Measurements from ENCODE around the gene TANGO6.
"Not testable (repeated sequence)": the region's sequence is repeated elsewhere in the genome, so short reads cannot be mapped to it uniquely, and the experiment has no call there.

Gene TANGO6

GRCh38 chr16:68835970-68836369, 7.4 kb upstream of the TANGO6 start:
- Histone ChIP-seq H3K4me1 (ENCODE audit: control insufficient read depth, insufficient read depth, low read length) (no peaks in the 10 kb centered on the region), H3K9me3 (ENCODE audit: control insufficient read depth, insufficient read depth, low read length) (no peaks in the 10 kb centered on the region), H3K27me3 (ENCODE audit: control insufficient read depth, insufficient read depth, low read length) (no peaks in the 10 kb centered on the region), H3K36me3 (ENCODE audit: control insufficient read depth, insufficient read depth, low read length) (peaks cover 27% of the 10 kb centered on the region), H3K4me3 (ENCODE audit: low read depth, low read length) (no peak overlapping the region), H3K9ac (ENCODE audit: low read depth, low read length) (no peak overlapping the region)

GRCh38 chr16:68839831-68840230, 3.5 kb upstream of the TANGO6 start:
- no peaks in the 10 kb centered on the region for H3K4me1 ChIP-seq (ENCODE audit: control insufficient read depth, insufficient read depth, low read length)
- H3K36me3 ChIP-seq (ENCODE audit: control insufficient read depth, insufficient read depth, low read length): peaks cover 7% of the 10 kb centered on the region
- H3K9ac ChIP-seq (ENCODE audit: low read depth, low read length): no peak overlapping the region
- H3K27me3 ChIP-seq (ENCODE audit: control insufficient read depth, insufficient read depth, low read length): no peaks in the 10 kb centered on the region
- H3K9me3 ChIP-seq (ENCODE audit: control insufficient read depth, insufficient read depth, low read length): no peaks in the 10 kb centered on the region
- no peak overlapping the region for H3K4me3 ChIP-seq (ENCODE audit: low read depth, low read length)

GRCh38 chr16:68842964-68843481, 308 bp upstream of the TANGO6 start:
- not testable (repeated sequence) for H3K36me3 ChIP-seq (ENCODE audit: control insufficient read depth, insufficient read depth, low read length); H3K4me1 ChIP-seq (ENCODE audit: control insufficient read depth, insufficient read depth, low read length); H3K9ac ChIP-seq (ENCODE audit: low read depth, low read length); H3K27me3 ChIP-seq (ENCODE audit: control insufficient read depth, insufficient read depth, low read length); H3K9me3 ChIP-seq (ENCODE audit: control insufficient read depth, insufficient read depth, low read length)
- H3K4me3 ChIP-seq (ENCODE audit: low read depth, low read length): peak overlapping the region; percentile 87

- peak overlapping the region; percentile 87 for H3K4me3 ChIP-seq (ENCODE audit: low read depth, low read length)
- H3K36me3 ChIP-seq (ENCODE audit: control insufficient read depth, insufficient read depth, low read length): no peaks in the 10 kb centered on the region
- peak overlapping the region; percentile 83 for H3K9ac ChIP-seq (ENCODE audit: low read depth, low read length)
- H3K27me3 ChIP-seq (ENCODE audit: control insufficient read depth, insufficient read depth, low read length): no peaks in the 10 kb centered on the region
- H3K4me1 ChIP-seq (ENCODE audit: control insufficient read depth, insufficient read depth, low read length): no peaks in the 10 kb centered on the region
- H3K9me3 ChIP-seq (ENCODE audit: control insufficient read depth, insufficient read depth, low read length): no peaks in the 10 kb centered on the region
Measured at GRCh38 chr16:68844211-68844564, 857 bp downstream of the TANGO6 start.

GRCh38 chr16:68848786-68849185, 5.5 kb downstream of the TANGO6 start:
- Histone ChIP-seq H3K4me3 (ENCODE audit: low read depth, low read length) (no peak overlapping the region), H3K36me3 (ENCODE audit: control insufficient read depth, insufficient read depth, low read length) (no peaks in the 10 kb centered on the region), H3K27me3 (ENCODE audit: control insufficient read depth, insufficient read depth, low read length) (no peaks in the 10 kb centered on the region), H3K9me3 (ENCODE audit: control insufficient read depth, insufficient read depth, low read length) (no peaks in the 10 kb centered on the region), H3K4me1 (ENCODE audit: control insufficient read depth, insufficient read depth, low read length) (no peaks in the 10 kb centered on the region), H3K9ac (ENCODE audit: low read depth, low read length) (no peak overlapping the region)

GRCh38 chr16:68850481-68850880, 7.2 kb downstream of the TANGO6 start:
- Histone ChIP-seq H3K9ac (ENCODE audit: low read depth, low read length) (no peak overlapping the region), H3K4me3 (ENCODE audit: low read depth, low read length) (no peak overlapping the region), H3K36me3 (ENCODE audit: control insufficient read depth, insufficient read depth, low read length) (no peaks in the 10 kb centered on the region), H3K4me1 (ENCODE audit: control insufficient read depth, insufficient read depth, low read length) (no peaks in the 10 kb centered on the region), H3K9me3 (ENCODE audit: control insufficient read depth, insufficient read depth, low read length) (no peaks in the 10 kb centered on the region), H3K27me3 (ENCODE audit: control insufficient read depth, insufficient read depth, low read length) (no peaks in the 10 kb centered on the region)

GRCh38 chr16:68851601-68852000, 8.3 kb downstream of the TANGO6 start:
- Histone ChIP-seq H3K4me3 (ENCODE audit: low read depth, low read length) (no peak overlapping the region), H3K36me3 (ENCODE audit: control insufficient read depth, insufficient read depth, low read length) (no peaks in the 10 kb centered on the region), H3K27me3 (ENCODE audit: control insufficient read depth, insufficient read depth, low read length) (no peaks in the 10 kb centered on the region), H3K4me1 (ENCODE audit: control insufficient read depth, insufficient read depth, low read length) (no peaks in the 10 kb centered on the region), H3K9me3 (ENCODE audit: control insufficient read depth, insufficient read depth, low read length) (no peaks in the 10 kb centered on the region), H3K9ac (ENCODE audit: low read depth, low read length) (no peak overlapping the region)

- H3K4me1 ChIP-seq (ENCODE audit: control insufficient read depth, insufficient read depth, low read length): no peaks in the 10 kb centered on the region
- H3K4me3 ChIP-seq (ENCODE audit: low read depth, low read length): no peak overlapping the region
- H3K27me3 ChIP-seq (ENCODE audit: control insufficient read depth, insufficient read depth, low read length): no peaks in the 10 kb centered on the region
- H3K9me3 ChIP-seq (ENCODE audit: control insufficient read depth, insufficient read depth, low read length): no peaks in the 10 kb centered on the region
- H3K36me3 ChIP-seq (ENCODE audit: control insufficient read depth, insufficient read depth, low read length): no peaks in the 10 kb centered on the region
- no peak overlapping the region for H3K9ac ChIP-seq (ENCODE audit: low read depth, low read length)
Measured at GRCh38 chr16:68857479-68857878, 14.1 kb downstream of the TANGO6 start.

GRCh38 chr16:68859828-68860227, 16.5 kb downstream of the TANGO6 start:
- H3K4me3 ChIP-seq (ENCODE audit: low read depth, low read length): no peak overlapping the region
- no peaks in the 10 kb centered on the region for H3K27me3 ChIP-seq (ENCODE audit: control insufficient read depth, insufficient read depth, low read length)
- no peak overlapping the region for H3K9ac ChIP-seq (ENCODE audit: low read depth, low read length)
- no peaks in the 10 kb centered on the region for H3K4me1 ChIP-seq (ENCODE audit: control insufficient read depth, insufficient read depth, low read length)
- no peaks in the 10 kb centered on the region for H3K36me3 ChIP-seq (ENCODE audit: control insufficient read depth, insufficient read depth, low read length)
- H3K9me3 ChIP-seq (ENCODE audit: control insufficient read depth, insufficient read depth, low read length): no peaks in the 10 kb centered on the region

GRCh38 chr16:68860978-68861892, 17.9 kb downstream of the TANGO6 start:
- no peak overlapping the region for H3K9ac ChIP-seq (ENCODE audit: low read depth, low read length)
- no peaks in the 10 kb centered on the region for H3K27me3 ChIP-seq (ENCODE audit: control insufficient read depth, insufficient read depth, low read length)
- H3K4me1 ChIP-seq (ENCODE audit: control insufficient read depth, insufficient read depth, low read length): no peaks in the 10 kb centered on the region
- H3K4me3 ChIP-seq (ENCODE audit: low read depth, low read length): no peak overlapping the region
- no peaks in the 10 kb centered on the region for H3K9me3 ChIP-seq (ENCODE audit: control insufficient read depth, insufficient read depth, low read length)
- no peaks in the 10 kb centered on the region for H3K36me3 ChIP-seq (ENCODE audit: control insufficient read depth, insufficient read depth, low read length)

- Histone ChIP-seq H3K27me3 (ENCODE audit: control insufficient read depth, insufficient read depth, low read length) (no peaks in the 10 kb centered on the region), H3K9ac (ENCODE audit: low read depth, low read length) (no peak overlapping the region), H3K4me1 (ENCODE audit: control insufficient read depth, insufficient read depth, low read length) (peaks cover 9% of the 10 kb centered on the region), H3K9me3 (ENCODE audit: control insufficient read depth, insufficient read depth, low read length) (no peaks in the 10 kb centered on the region), H3K36me3 (ENCODE audit: control insufficient read depth, insufficient read depth, low read length) (no peaks in the 10 kb centered on the region), H3K4me3 (ENCODE audit: low read depth, low read length) (no peak overlapping the region)
Measured at GRCh38 chr16:68866933-68867332, 23.6 kb downstream of the TANGO6 start.

- no peaks in the 10 kb centered on the region for H3K36me3 ChIP-seq (ENCODE audit: control insufficient read depth, insufficient read depth, low read length)
- no peaks in the 10 kb centered on the region for H3K27me3 ChIP-seq (ENCODE audit: control insufficient read depth, insufficient read depth, low read length)
- peaks cover 9% of the 10 kb centered on the region for H3K4me1 ChIP-seq (ENCODE audit: control insufficient read depth, insufficient read depth, low read length)
- peak overlapping the region; percentile 9 for H3K9ac ChIP-seq (ENCODE audit: low read depth, low read length)
- no peak overlapping the region for H3K4me3 ChIP-seq (ENCODE audit: low read depth, low read length)
- H3K9me3 ChIP-seq (ENCODE audit: control insufficient read depth, insufficient read depth, low read length): no peaks in the 10 kb centered on the region
Measured at GRCh38 chr16:68869492-68870088, 26.3 kb downstream of the TANGO6 start.

Measured in iPS-15b (cell line).